ENCODE results near the gene FAM170B. TPM values are rescaled to one million over a fixed set of nuclear protein-coding genes. Genes with fewer than 3 reads are reported as not detected.

Gene FAM170B
- total and polyA plus RNA-seq, 7 experiments from 2014 or later: 0.15 TPM; not detected in 6

GRCh38 chr10:49144058-49144720 is 10.4 kb upstream of the FAM170B start:
- peaks cover 0 to 22% (median 12%) of the 10 kb centered on the region in 11 donors for H3K9me3 Mint-ChIP-seq
- H3K4me1 ChIP-seq (ENCODE audit: control insufficient read depth in 2 of 2, insufficient read depth in 2 of 2, low read length in 2 of 2): no peaks in the 10 kb centered on the region
- H3K36me3 Mint-ChIP-seq: peaks cover 0 to 5% (median 0%) of the 10 kb centered on the region in 5 donors
- no peaks in the 10 kb centered on the region for H3K27me3 ChIP-seq (ENCODE audit: control insufficient read depth in 2 of 2, insufficient read depth in 2 of 2, low read length in 2 of 2)
- H3K4me3 ChIP-seq (ENCODE audit: low read length): no peak overlapping the region
- DNase-seq (no peak), ATAC-seq (no peak)
- H3K4me1 Mint-ChIP-seq: no peaks in the 10 kb centered on the region
- no peaks in the 10 kb centered on the region for H3K36me3 ChIP-seq (ENCODE audit: control insufficient read depth in 2 of 3, insufficient read depth in 3 of 3, low read length in 3 of 3)
- ChIA-PET POLR2A (no interaction called here), CTCF (no interaction called here)
- intact Hi-C loops (cut with micrococcal nuclease): no loop called here
- no peak overlapping the region for H3K27ac Mint-ChIP-seq
- no peaks in the 10 kb centered on the region for H3K9me3 ChIP-seq (ENCODE audit: control insufficient read depth in 2 of 3, low read length in 3 of 3)
- peaks cover 0 to 12% (median 10%) of the 10 kb centered on the region in 5 donors for H3K27me3 Mint-ChIP-seq
- no peak overlapping the region for H3K27ac ChIP-seq (ENCODE audit: low read depth, low read length)
- H3K4me3 Mint-ChIP-seq: no peak overlapping the region

GRCh38 chr10:49143249-49143648 is 9.4 kb upstream of the FAM170B start:
- no peak overlapping the region for H3K27ac Mint-ChIP-seq
- H3K9me3 Mint-ChIP-seq: peaks cover 0 to 18% (median 7%) of the 10 kb centered on the region in 11 donors
- POLR2A ChIA-PET: no interaction called here
- no peaks in the 10 kb centered on the region for H3K4me1 Mint-ChIP-seq
- Histone ChIP-seq H3K9me3 (ENCODE audit: control insufficient read depth in 2 of 3, low read length in 3 of 3) (no peaks in the 10 kb centered on the region), H3K27me3 (ENCODE audit: control insufficient read depth in 2 of 2, insufficient read depth in 2 of 2, low read length in 2 of 2) (peaks cover 0 to 3% of the 10 kb centered on the region in 2 donors), H3K36me3 (ENCODE audit: control insufficient read depth in 2 of 3, insufficient read depth in 3 of 3, low read length in 3 of 3) (no peaks in the 10 kb centered on the region), H3K4me1 (ENCODE audit: control insufficient read depth in 2 of 2, insufficient read depth in 2 of 2, low read length in 2 of 2) (no peaks in the 10 kb centered on the region), H3K4me3 (ENCODE audit: low read length) (no peak overlapping the region), H3K27ac (ENCODE audit: low read depth, low read length) (no peak overlapping the region)
- CTCF ChIA-PET: no interaction called here
- DNase-seq (no peak), ATAC-seq (no peak)
- intact Hi-C loops (cut with micrococcal nuclease): no loop called here
- no peak overlapping the region for H3K4me3 Mint-ChIP-seq
- peaks cover 0 to 12% (median 9%) of the 10 kb centered on the region in 5 donors for H3K27me3 Mint-ChIP-seq
- peaks cover 0 to 2% (median 0%) of the 10 kb centered on the region in 5 donors for H3K36me3 Mint-ChIP-seq

GRCh38 chr10:49141541-49142332 is 7.9 kb upstream of the FAM170B start:
- Histone ChIP-seq H3K4me1 (ENCODE audit: control insufficient read depth in 2 of 2, insufficient read depth in 2 of 2, low read length in 2 of 2) (no peaks in the 10 kb centered on the region), H3K4me3 (ENCODE audit: low read length) (no peak overlapping the region), H3K9me3 (ENCODE audit: control insufficient read depth in 2 of 3, low read length in 3 of 3) (no peaks in the 10 kb centered on the region), H3K36me3 (ENCODE audit: control insufficient read depth in 2 of 3, insufficient read depth in 3 of 3, low read length in 3 of 3) (no peaks in the 10 kb centered on the region), H3K27me3 (ENCODE audit: control insufficient read depth in 2 of 2, insufficient read depth in 2 of 2, low read length in 2 of 2) (peaks cover 0 to 3% of the 10 kb centered on the region in 2 donors), H3K27ac (ENCODE audit: low read depth, low read length) (no peak overlapping the region)
- Mint-ChIP-seq H3K36me3 (no peaks in the 10 kb centered on the region), H3K4me3 (no peak overlapping the region), H3K27ac (no peak overlapping the region), H3K4me1 (no peaks in the 10 kb centered on the region), H3K27me3 (peaks cover 0 to 10% (median 8%) of the 10 kb centered on the region in 5 donors), H3K9me3 (peaks cover 0 to 6% (median 1%) of the 10 kb centered on the region in 11 donors)
- ATAC-seq (no peak), DNase-seq (no peak)
- intact Hi-C loops (cut with micrococcal nuclease): no loop called here
- ChIA-PET CTCF (no interaction called here), POLR2A (no interaction called here)

- peaks cover 0 to 3% of the 10 kb centered on the region in 2 donors for H3K27me3 ChIP-seq (ENCODE audit: control insufficient read depth in 2 of 2, insufficient read depth in 2 of 2, low read length in 2 of 2)
- ATAC-seq (no peak), DNase-seq (no peak)
- H3K4me1 Mint-ChIP-seq: peaks cover 0 to 5% (median 0%) of the 10 kb centered on the region in 7 donors
- H3K4me1 ChIP-seq (ENCODE audit: control insufficient read depth in 2 of 2, insufficient read depth in 2 of 2, low read length in 2 of 2): no peaks in the 10 kb centered on the region
- intact Hi-C loops (cut with micrococcal nuclease): no loop called here
- H3K36me3 Mint-ChIP-seq: no peaks in the 10 kb centered on the region
- ChIA-PET CTCF (no interaction called here), POLR2A (no interaction called here)
- H3K27ac Mint-ChIP-seq: no peak overlapping the region
- H3K27ac ChIP-seq (ENCODE audit: low read depth, low read length): no peak overlapping the region
- no peak overlapping the region for H3K4me3 Mint-ChIP-seq
- peaks cover 3 to 15% (median 5%) of the 10 kb centered on the region in 5 donors for H3K27me3 Mint-ChIP-seq
- no peak overlapping the region for H3K4me3 ChIP-seq (ENCODE audit: low read length)
- H3K9me3 ChIP-seq (ENCODE audit: control insufficient read depth in 2 of 3, low read length in 3 of 3): no peaks in the 10 kb centered on the region
- H3K36me3 ChIP-seq (ENCODE audit: control insufficient read depth in 2 of 3, insufficient read depth in 3 of 3, low read length in 3 of 3): no peaks in the 10 kb centered on the region
- H3K9me3 Mint-ChIP-seq: peaks cover 0 to 7% (median 0%) of the 10 kb centered on the region in 11 donors
These were observed 6.7 kb upstream of the FAM170B start for GRCh38 chr10:49140304-49141177.

- Histone ChIP-seq H3K4me1 (ENCODE audit: control insufficient read depth in 2 of 2, insufficient read depth in 2 of 2, low read length in 2 of 2) (no peaks in the 10 kb centered on the region), H3K9me3 (ENCODE audit: control insufficient read depth in 2 of 3, low read length in 3 of 3) (no peaks in the 10 kb centered on the region), H3K4me3 (ENCODE audit: low read length) (no peak overlapping the region), H3K27ac (ENCODE audit: low read depth, low read length) (no peak overlapping the region), H3K27me3 (ENCODE audit: control insufficient read depth in 2 of 2, insufficient read depth in 2 of 2, low read length in 2 of 2) (peaks cover 0 to 3% of the 10 kb centered on the region in 2 donors), H3K36me3 (ENCODE audit: control insufficient read depth in 2 of 3, insufficient read depth in 3 of 3, low read length in 3 of 3) (no peaks in the 10 kb centered on the region)
- no peak overlapping the region for H3K4me3 Mint-ChIP-seq
- H3K27me3 Mint-ChIP-seq: peaks cover 5 to 22% (median 10%) of the 10 kb centered on the region in 5 donors
- peaks cover 0 to 7% (median 0%) of the 10 kb centered on the region in 11 donors for H3K9me3 Mint-ChIP-seq
- H3K27ac Mint-ChIP-seq: no peak overlapping the region
- peak; percentile 31 for ATAC-seq
- intact Hi-C loops (cut with micrococcal nuclease): no loop called here
- POLR2A ChIA-PET: no interaction called here
- H3K36me3 Mint-ChIP-seq: no peaks in the 10 kb centered on the region
- H3K4me1 Mint-ChIP-seq: peaks cover 0 to 8% (median 0%) of the 10 kb centered on the region in 7 donors
- DNase-seq: no peak
- CTCF ChIA-PET: no interaction called here
These were observed 6.0 kb upstream of the FAM170B start for GRCh38 chr10:49139846-49140195.

- peaks cover 0 to 3% of the 10 kb centered on the region in 2 donors for H3K27me3 ChIP-seq (ENCODE audit: control insufficient read depth in 2 of 2, insufficient read depth in 2 of 2, low read length in 2 of 2)
- H3K9me3 ChIP-seq (ENCODE audit: control insufficient read depth in 2 of 3, low read length in 3 of 3): no peaks in the 10 kb centered on the region
- no peak overlapping the region for H3K4me3 ChIP-seq (ENCODE audit: low read length)
- no peaks in the 10 kb centered on the region for H3K4me1 ChIP-seq (ENCODE audit: control insufficient read depth in 2 of 2, insufficient read depth in 2 of 2, low read length in 2 of 2)
- no peak overlapping the region for H3K27ac Mint-ChIP-seq
- intact Hi-C loops (cut with micrococcal nuclease): no loop called here
- H3K36me3 Mint-ChIP-seq: no peaks in the 10 kb centered on the region
- H3K4me3 Mint-ChIP-seq: no peak overlapping the region
- DNase-seq: no peak
- H3K36me3 ChIP-seq (ENCODE audit: control insufficient read depth in 2 of 3, insufficient read depth in 3 of 3, low read length in 3 of 3): no peaks in the 10 kb centered on the region
- ChIA-PET CTCF (no interaction called here), POLR2A (no interaction called here)
- peaks cover 5 to 27% (median 10%) of the 10 kb centered on the region in 5 donors for H3K27me3 Mint-ChIP-seq
- no peak overlapping the region for H3K27ac ChIP-seq (ENCODE audit: low read depth, low read length)
- H3K4me1 Mint-ChIP-seq: peaks cover 0 to 8% (median 0%) of the 10 kb centered on the region in 7 donors
- H3K9me3 Mint-ChIP-seq: peaks cover 0 to 7% (median 0%) of the 10 kb centered on the region in 11 donors
- ATAC-seq: no peak
These were observed 5.4 kb upstream of the FAM170B start for GRCh38 chr10:49139028-49139845.

Measured in naive thymus-derived CD4-positive, alpha-beta T cell (primary cell).